Left ventricle myocardium superior (tissue), 1 donor: ENCODE results near the gene ABCB9. TPM values are rescaled to one million over a fixed set of nuclear protein-coding genes. Genes with fewer than 3 reads are reported as not detected.

Experiments used
- ATAC-seq: fragments of 200-7000 bp; cut with Tn5 transposase; one replicate; pipeline ENCODE4 v1.9.1; 2020; ENCODE audit warnings: mild to moderate bottlenecking, moderate library complexity
- DNase-seq: peaks from one replicate; pipeline ENCODE4 v3.0.0-alpha.2; 2020
- intact Hi-C: fragments of 100-400 bp; cut with micrococcal nuclease; formaldehyde crosslinking; loops from one replicate; pipeline ENCODE4 v1.11.0; 2022
- total RNA-seq: library from RNA; stranded (reverse); fragmentation: NEBNext Ultra II Directional; extraction: Animal tissue kit (Norgen Biotek cat#: 25700); gene quantifications from one replicate; pipeline ENCODE4 v1.2.1, GENCODE V29; 2021
- donor health status: DM: no; HTN: yes; CAD: no; lungs with severe emphysema.

The ABCB9 gene
- total RNA-seq, 1 donor from 2014 or later, result 4.6 TPM

- ATAC-seq (peak; percentile 93), DNase-seq (peak; percentile 95)
- intact Hi-C loops, result loop anchor here (10.0 kb wide), 1 partner anchor 260 kb away; the partner anchor contains the start of genes MPHOSPH9 and MTRFR
Observed at GRCh38 chr12:122974892-122975789, 8.9 kb upstream of the ABCB9 start, which contains the start of gene OGFOD2. TSS of gene OGFOD2 (plus strand) at chr12:122975244. CDS start at chr12:122975252, 8 bp downstream.

GRCh38 chr12:122974274-122974891 lies 8.1 kb upstream of the ABCB9 start:
- DNase-seq (peak; percentile 98), ATAC-seq (peak; percentile 96)
- intact Hi-C loops, result loop anchor here (10.0 kb wide), 1 partner anchor 260 kb away; the partner anchor contains the start of genes MPHOSPH9 and MTRFR

- no peak for DNase-seq
- intact Hi-C loops, result loop anchor here (10.0 kb wide), 1 partner anchor 265 kb away; the partner anchor contains the start of genes MPHOSPH9 and MTRFR
- ATAC-seq, result no peak
Observed at GRCh38 chr12:122969676-122970075, 3.4 kb upstream of the ABCB9 start.

- intact Hi-C loops, result no loop called here
- ATAC-seq (no peak), DNase-seq (no peak)
Observed at GRCh38 chr12:122968104-122968503, 1.8 kb upstream of the ABCB9 start.

- ATAC-seq, result no peak
- intact Hi-C loops, result no loop called here
- no peak for DNase-seq
Observed at GRCh38 chr12:122966743-122967550, 684 bp upstream of the ABCB9 start.

- intact Hi-C loops, result no loop called here
- ATAC-seq (no peak), DNase-seq (no peak)
Observed at GRCh38 chr12:122965321-122965751, 927 bp downstream of the ABCB9 start.

- ATAC-seq, result no peak
- intact Hi-C loops, result no loop called here
- DNase-seq, result no peak
Observed at GRCh38 chr12:122964439-122965257, 1.6 kb downstream of the ABCB9 start.

GRCh38 chr12:122963941-122964265 lies 2.4 kb downstream of the ABCB9 start:
- intact Hi-C loops, result no loop called here
- peak; percentile 27 for ATAC-seq
- DNase-seq, result peak; percentile 81

GRCh38 chr12:122961531-122962329 lies 4.5 kb downstream of the ABCB9 start:
- ATAC-seq (no peak), DNase-seq (no peak)
- intact Hi-C loops, result no loop called here

GRCh38 chr12:122960193-122960569 lies 6.1 kb downstream of the ABCB9 start:
- DNase-seq (no peak), ATAC-seq (no peak)
- intact Hi-C loops, result no loop called here

- intact Hi-C loops, result loop anchor here (5.0 kb wide), 1 partner anchor 167 kb away; no protein-coding TSS in a partner anchor
- DNase-seq, result no peak
- no peak for ATAC-seq
Observed at GRCh38 chr12:122959566-122960192, 6.6 kb downstream of the ABCB9 start.

GRCh38 chr12:122958198-122958888 lies 7.9 kb downstream of the ABCB9 start:
- ATAC-seq (peak; percentile 27), DNase-seq (no peak)
- intact Hi-C loops, result loop anchor here (5.0 kb wide), 1 partner anchor 166 kb away; no protein-coding TSS in a partner anchor

GRCh38 chr12:122956035-122956434 lies 10.2 kb downstream of the ABCB9 start:
- DNase-seq (no peak), ATAC-seq (no peak)
- intact Hi-C loops, result loop anchor here (5.0 kb wide), 1 partner anchor 164 kb away; no protein-coding TSS in a partner anchor

- ATAC-seq, result no peak
- DNase-seq, result no peak
- intact Hi-C loops, result loop anchor here (5.0 kb wide), 1 partner anchor 163 kb away; no protein-coding TSS in a partner anchor
Observed at GRCh38 chr12:122955156-122955555, 11.1 kb downstream of the ABCB9 start.

- intact Hi-C loops, result loop anchor here (5.0 kb wide), 1 partner anchor 90 kb away; no protein-coding TSS in a partner anchor
- DNase-seq (peak; percentile 82), ATAC-seq (peak; percentile 95)
Observed at GRCh38 chr12:122951979-122952892, 14.0 kb downstream of the ABCB9 start.
